ENCODE results near the gene PKHD1. TPM values are rescaled to one million over a fixed set of nuclear protein-coding genes. Genes with fewer than 3 reads are reported as not detected.

Gene PKHD1
- total RNA-seq, 4 donors from 2014 or later = 0.53 to 0.83 (median 0.60) TPM

DNA sequence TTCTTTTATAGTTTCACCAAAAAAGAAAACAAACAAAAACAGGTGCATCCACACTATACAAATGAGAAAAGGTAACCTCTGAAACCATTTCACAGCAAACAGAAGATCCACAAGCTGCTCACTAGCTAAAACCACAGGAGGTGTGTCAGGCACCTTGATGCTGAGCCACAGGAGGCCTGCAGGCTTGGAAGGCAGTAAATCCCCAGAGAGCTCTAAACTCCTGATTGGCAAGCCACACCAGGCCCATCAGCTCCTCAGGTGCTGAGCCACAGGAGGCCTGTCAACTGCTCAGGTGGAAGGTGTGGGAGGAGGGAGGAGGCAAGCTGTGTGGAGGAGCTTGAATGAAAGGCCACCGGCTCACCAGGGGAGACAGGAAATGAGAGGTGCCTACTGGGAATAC is 273.0 kb downstream of the PKHD1 start:
- TF ChIP-seq POLR2A (IDR thresholded peaks at IDR 0.05) = no peak
- Histone ChIP-seq H3K36me3 (no peaks in the 10 kb centered on the region), H3K4me3 (no peak overlapping the region)

DNA sequence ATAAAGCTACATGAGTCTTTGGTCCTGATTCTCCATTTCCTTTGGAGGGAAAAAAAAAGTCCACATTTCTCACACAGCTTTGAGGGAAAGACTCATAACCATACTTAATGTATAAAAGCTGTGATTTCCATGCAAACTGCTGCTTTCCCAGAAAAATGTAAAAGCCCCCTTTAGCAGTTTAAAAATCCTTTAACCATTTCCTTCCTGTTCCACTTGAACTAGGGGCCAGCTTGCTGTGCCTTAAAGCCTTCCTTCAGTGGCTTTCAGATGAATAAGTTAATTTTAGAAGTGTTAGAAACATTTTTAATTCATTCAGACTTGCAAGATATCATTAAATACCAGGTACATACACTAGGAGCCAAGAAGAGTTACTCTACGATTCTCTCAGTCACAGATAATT is 273.5 kb downstream of the PKHD1 start:
- no peak for TF ChIP-seq CTCF (IDR thresholded peaks at IDR 0.05)
- no peak for TF ChIP-seq POLR2A (IDR thresholded peaks at IDR 0.05)
- H3K4me3 ChIP-seq = no peak overlapping the region
- H3K4me1 ChIP-seq = no peaks in the 10 kb centered on the region
- no peak overlapping the region for H3K27ac ChIP-seq
- H3K9me3 ChIP-seq = no peaks in the 10 kb centered on the region
- no peaks in the 10 kb centered on the region for H3K36me3 ChIP-seq
- no peaks in the 10 kb centered on the region for H3K27me3 ChIP-seq
- DNase-seq = no peak

More for the DNA sequence above, 273.0 kb downstream of the PKHD1 start:
- Histone ChIP-seq H3K9me3 (no peaks in the 10 kb centered on the region), H3K27me3 (no peaks in the 10 kb centered on the region), H3K27ac (no peak overlapping the region), H3K4me1 (no peaks in the 10 kb centered on the region)
- DNase-seq = no peak

- no peak overlapping the region for H3K4me3 ChIP-seq
- no peaks in the 10 kb centered on the region for H3K9me3 ChIP-seq
- no peaks in the 10 kb centered on the region for H3K27me3 ChIP-seq
- H3K4me1 ChIP-seq = no peaks in the 10 kb centered on the region
- no peak overlapping the region for H3K27ac ChIP-seq
- TF ChIP-seq POLR2A (IDR thresholded peaks at IDR 0.05) = no peak
- TF ChIP-seq CTCF (IDR thresholded peaks at IDR 0.05) = no peak
- no peak for DNase-seq
- H3K36me3 ChIP-seq = no peaks in the 10 kb centered on the region
Observed at GRCh38 chr6:51812231-51812630, 275.2 kb downstream of the PKHD1 start.

DNA sequence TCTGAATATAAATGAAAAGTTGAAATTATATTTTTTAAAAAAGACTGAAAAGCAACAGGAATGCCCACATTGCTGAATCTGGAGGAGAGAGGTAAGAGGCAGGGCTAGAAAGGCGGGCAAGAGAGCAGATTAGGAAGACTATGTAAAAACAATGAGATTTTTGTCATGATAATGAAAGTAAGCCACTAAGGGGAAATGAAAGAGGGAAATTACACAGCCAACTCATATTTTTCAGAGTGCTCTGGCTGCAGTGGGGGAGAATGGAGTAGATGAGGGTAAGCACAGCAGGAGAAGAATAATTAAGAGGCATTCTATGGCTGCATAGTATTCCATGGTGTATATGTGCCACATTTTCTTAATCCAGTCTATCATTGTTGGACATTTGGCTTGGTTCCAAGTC is 281.9 kb downstream of the PKHD1 start:
- Histone ChIP-seq H3K27me3 (no peaks in the 10 kb centered on the region), H3K36me3 (no peaks in the 10 kb centered on the region), H3K9me3 (no peaks in the 10 kb centered on the region), H3K4me3 (no peak overlapping the region), H3K27ac (no peak overlapping the region), H3K4me1 (no peaks in the 10 kb centered on the region)
- DNase-seq = no peak
- TF ChIP-seq CTCF (IDR thresholded peaks at IDR 0.05) = no peak
- TF ChIP-seq POLR2A (IDR thresholded peaks at IDR 0.05) = no peak

GRCh38 chr6:51800603-51801002 is 286.8 kb downstream of the PKHD1 start:
- TF ChIP-seq CTCF (IDR thresholded peaks at IDR 0.05) = no peak
- no peak for TF ChIP-seq POLR2A (IDR thresholded peaks at IDR 0.05)
- Histone ChIP-seq H3K27me3 (no peaks in the 10 kb centered on the region), H3K4me1 (no peaks in the 10 kb centered on the region), H3K27ac (no peak overlapping the region), H3K9me3 (peaks cover 0 to 3% (median 0%) of the 10 kb centered on the region in 4 donors), H3K36me3 (no peaks in the 10 kb centered on the region), H3K4me3 (no peak overlapping the region)
- DNase-seq = no peak

DNA sequence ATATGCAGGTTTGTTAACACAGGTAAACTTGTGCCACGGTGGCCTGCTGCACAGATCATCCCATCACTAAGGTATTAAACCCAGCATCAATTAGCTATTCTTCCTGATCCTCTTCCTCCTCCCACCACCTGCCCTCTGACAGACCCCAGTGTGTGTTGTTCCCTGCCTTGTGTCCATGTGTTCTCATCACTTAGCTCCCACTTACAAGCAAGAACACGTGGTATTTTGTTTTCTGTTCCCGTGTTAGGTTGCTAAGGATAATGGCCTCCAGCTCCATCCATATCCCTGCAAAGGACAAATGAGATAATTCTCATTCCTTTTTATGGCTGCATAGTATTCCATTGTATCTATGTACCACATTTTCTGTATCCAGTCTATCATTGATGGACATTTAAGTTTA is 294.0 kb downstream of the PKHD1 start:
- TF ChIP-seq CTCF (IDR thresholded peaks at IDR 0.05) (no peak), POLR2A (IDR thresholded peaks at IDR 0.05) (no peak)
- no peaks in the 10 kb centered on the region for H3K27me3 ChIP-seq
- H3K9me3 ChIP-seq = peaks cover 0 to 3% (median 0%) of the 10 kb centered on the region in 4 donors
- H3K36me3 ChIP-seq = no peaks in the 10 kb centered on the region
- H3K4me1 ChIP-seq = no peaks in the 10 kb centered on the region
- H3K4me3 ChIP-seq = no peak overlapping the region
- H3K27ac ChIP-seq = no peak overlapping the region
- no peak for DNase-seq
